Adrenal gland (tissue), 12 donors: ENCODE data around the gene RDX. TPM values are rescaled to one million over a fixed set of nuclear protein-coding genes. Genes with fewer than 3 reads are reported as not detected.
"Not testable (repeated sequence)": the region's sequence is repeated elsewhere in the genome, so short reads cannot be mapped to it uniquely, and the experiment has no call there.

Experiments used
- DNase-seq, 7 donors: peaks; one replicate each; pipeline ENCODE4 v3.0.0-alpha.2; 2019 to 2020
- H3K27ac ChIP-seq, 5 donors: fragments of 200-600 bp; sonication (generic) in 4 of 5; 1 replicate in 3 of 5; 2 replicates in 2 of 5; pipeline versions ENCODE4 v1.5.1 to v1.8.0; 2016 to 2020; ENCODE audit warnings: mild to moderate bottlenecking in 1 of 5
- H3K27me3 ChIP-seq: fragments of 200-600 bp; 2 replicates; pipeline ENCODE4 v1.8.0; 2021
- H3K36me3 ChIP-seq, 2 donors: fragments of 200-600 bp; replicated peaks in 1 of 2; 1 replicate in 1 of 2; 2 replicates in 1 of 2; pipeline versions ENCODE4 v1.5.1 to v1.8.0; 2018 to 2022
- H3K4me1 ChIP-seq, 2 donors: fragments of 200-600 bp; replicated peaks in 1 of 2; 1 replicate in 1 of 2; 2 replicates in 1 of 2; pipeline versions ENCODE4 v1.5.1 to v1.8.0; 2018 to 2021
- H3K4me3 ChIP-seq, 4 donors: fragments of 200-600 bp; sonication (generic) in 3 of 4; one replicate each; pipeline ENCODE4 v1.5.1; 2016 to 2018
- H3K9me3 ChIP-seq, 3 donors: fragments of 200-600 bp; sonication (generic) in 1 of 3; replicated peaks in 1 of 3; 1 replicate in 2 of 3; 2 replicates in 1 of 3; pipeline versions ENCODE4 v1.5.1 to v1.8.0; 2016 to 2021
- POLR2A ChIP-seq, 2 donors: fragments of 450-650 bp; IDR thresholded peaks; one replicate each; pipeline ENCODE4 v1.6.1; 2017; ENCODE audit warnings: antibody characterized with exemption in 2 of 2, mild to moderate bottlenecking in 2 of 2, moderate library complexity in 1 of 2
- WGBS, 4 donors: extraction: QIAGEN DNeasy Blood & Tissue Kit in 2 of 4; methylation state at CpG; one replicate each; pipeline versions ENCODE4 v1.1.5 to v1.1.7; 2013 to 2017; 5-methylcytosine and 5-hydroxymethylcytosine counted together
- intact Hi-C, 2 donors: fragments of 100-400 bp; cut with DNase I; formaldehyde crosslinking; loops; one replicate each; pipeline versions ENCODE4 v1.14.1 to v1.15.0; 2022 to 2023
- polyA plus RNA-seq, 3 donors: library from polyadenylated mRNA; stranded (reverse); fragments of 200-250 nt in 2 of 3; fragments of 350-450 nt in 1 of 3; fragmentation: Illumina TruSeq in 1 of 3; extraction: RNeasy Lipid Tissue Mini Kit (QIAGEN cat#74804) in 1 of 3; gene quantifications; one replicate each; pipeline ENCODE4 v1.2.3, GENCODE V29; 2013 to 2014
- total RNA-seq, 9 donors: library from RNA; depleted of rRNA in 4 of 9; stranded (reverse); fragments of >200 nt in 4 of 9; fragments of 120-200 nt in 1 of 9; fragmentation: NEBNext Ultra II Directional in 1 of 9; extraction: Animal tissue kit (Norgen Biotek cat#: 25700) in 1 of 9; gene quantifications; one replicate each; pipeline versions ENCODE4 v1.1.0 to v1.2.4, GENCODE V29; 2013 to 2023
- TF ChIP-seq, protein P1 (sequence below), 6 experiments: fragments of 450-650 bp in 4 of 6; fragments of 200-600 bp in 2 of 6; sonication (generic) in 1 of 6; IDR thresholded peaks; 1 replicate in 5 of 6; 2 replicates in 1 of 6; pipeline versions ENCODE4 v1.5.1 to v1.8.0; 2016 to 2021; ENCODE audit warnings: antibody characterized with exemption in 6 of 6, mild to moderate bottlenecking in 2 of 6, moderate library complexity in 1 of 6
- donor health status: healthy with polysubstance abuse.
- donor health status: Bipolar disorder and iron deficiency.
- donor health status: DM: yes; HTN: yes; CAD: no.
- donor health status: DM: no; HTN: no; CAD: no.
- donor health status: DM: no; HTN: no; CAD: no.
- donor health status: DM: yes; HTN: yes; CAD: no.

RDX gene
- total and polyA plus RNA-seq, 12 donors = 82.4 to 1,153 (median 588) TPM

DNA sequence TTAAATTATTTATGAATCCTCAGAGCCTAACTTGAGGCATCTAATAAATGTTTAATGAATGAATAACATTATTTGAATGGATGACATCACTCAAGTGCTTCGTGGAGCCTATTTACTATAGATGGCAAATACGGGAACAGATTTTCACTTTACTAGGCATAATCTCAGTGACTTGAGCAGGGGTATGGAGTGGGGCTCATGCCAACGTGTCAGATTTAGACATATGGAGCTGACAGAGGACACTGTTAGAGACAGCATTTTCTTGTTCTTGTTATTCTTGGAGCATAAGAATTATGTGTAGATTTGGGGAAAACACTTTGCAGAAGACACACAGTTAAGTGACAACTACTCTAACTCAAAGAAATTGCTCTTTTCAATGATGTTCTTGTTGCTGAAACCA, 78.5 kb downstream of the RDX start:
- H3K4me1 ChIP-seq = no peaks in the 10 kb centered on the region
- H3K9me3 ChIP-seq = no peaks in the 10 kb centered on the region
- H3K27me3 ChIP-seq = no peaks in the 10 kb centered on the region
- intact Hi-C loops = no loop called here
- no peaks in the 10 kb centered on the region for H3K36me3 ChIP-seq
- peak in 1 of 7 donors; percentile 47 for DNase-seq
- 73 to 79% (median 77%) methylated on average over 3 of the region's 3 CpGs for WGBS, 4 donors
- H3K4me3 ChIP-seq = no peak overlapping the region
- no peak overlapping the region for H3K27ac ChIP-seq
- TF ChIP-seq, protein P1, sequence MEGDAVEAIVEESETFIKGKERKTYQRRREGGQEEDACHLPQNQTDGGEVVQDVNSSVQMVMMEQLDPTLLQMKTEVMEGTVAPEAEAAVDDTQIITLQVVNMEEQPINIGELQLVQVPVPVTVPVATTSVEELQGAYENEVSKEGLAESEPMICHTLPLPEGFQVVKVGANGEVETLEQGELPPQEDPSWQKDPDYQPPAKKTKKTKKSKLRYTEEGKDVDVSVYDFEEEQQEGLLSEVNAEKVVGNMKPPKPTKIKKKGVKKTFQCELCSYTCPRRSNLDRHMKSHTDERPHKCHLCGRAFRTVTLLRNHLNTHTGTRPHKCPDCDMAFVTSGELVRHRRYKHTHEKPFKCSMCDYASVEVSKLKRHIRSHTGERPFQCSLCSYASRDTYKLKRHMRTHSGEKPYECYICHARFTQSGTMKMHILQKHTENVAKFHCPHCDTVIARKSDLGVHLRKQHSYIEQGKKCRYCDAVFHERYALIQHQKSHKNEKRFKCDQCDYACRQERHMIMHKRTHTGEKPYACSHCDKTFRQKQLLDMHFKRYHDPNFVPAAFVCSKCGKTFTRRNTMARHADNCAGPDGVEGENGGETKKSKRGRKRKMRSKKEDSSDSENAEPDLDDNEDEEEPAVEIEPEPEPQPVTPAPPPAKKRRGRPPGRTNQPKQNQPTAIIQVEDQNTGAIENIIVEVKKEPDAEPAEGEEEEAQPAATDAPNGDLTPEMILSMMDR (IDR thresholded peaks at IDR 0.05) = no peak
- TF ChIP-seq POLR2A (IDR thresholded peaks at IDR 0.05) = no peak

DNA sequence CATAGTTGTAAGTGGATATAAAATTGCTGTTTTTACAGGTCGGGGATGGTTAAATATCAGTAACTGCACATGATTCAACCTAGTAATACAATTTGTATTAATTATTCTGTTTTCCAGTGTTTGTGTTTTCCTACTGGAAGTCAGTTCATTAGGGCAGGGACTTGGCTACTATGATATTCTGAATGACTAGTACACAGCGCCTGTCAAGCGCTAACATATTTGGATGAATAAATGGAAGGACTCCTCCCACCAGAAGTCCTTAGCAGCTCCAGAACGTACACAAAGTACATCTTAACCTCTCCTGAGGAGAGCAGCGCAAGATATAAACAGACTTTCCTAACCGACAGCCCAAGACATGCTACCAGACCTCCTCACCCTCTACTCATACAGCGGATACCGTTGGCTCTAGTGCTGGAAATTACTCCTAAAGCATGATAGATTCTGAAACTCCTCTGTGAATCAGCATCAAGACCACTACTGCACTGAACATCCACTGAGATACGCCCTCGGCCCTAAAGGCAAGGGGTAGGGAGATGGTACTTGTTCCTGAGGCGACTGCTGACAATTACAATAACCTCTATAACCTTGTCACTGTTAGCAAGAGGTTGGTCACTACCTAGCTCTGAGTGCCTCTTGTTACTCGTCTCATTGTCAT, 79.1 kb downstream of the RDX start:
- TF ChIP-seq, protein P1 (IDR thresholded peaks at IDR 0.05) = no peak
- TF ChIP-seq POLR2A (IDR thresholded peaks at IDR 0.05) = no peak
- H3K9me3 ChIP-seq = no peaks in the 10 kb centered on the region
- no peaks in the 10 kb centered on the region for H3K27me3 ChIP-seq
- intact Hi-C loops = no loop called here
- no peak overlapping the region for H3K27ac ChIP-seq
- 87 to 91% (median 89%) methylated on average over 12 of the region's 12 CpGs for WGBS, 4 donors
- H3K4me1 ChIP-seq = no peaks in the 10 kb centered on the region
- no peaks in the 10 kb centered on the region for H3K36me3 ChIP-seq
- H3K4me3 ChIP-seq = no peak overlapping the region
- DNase-seq = no peak

DNA sequence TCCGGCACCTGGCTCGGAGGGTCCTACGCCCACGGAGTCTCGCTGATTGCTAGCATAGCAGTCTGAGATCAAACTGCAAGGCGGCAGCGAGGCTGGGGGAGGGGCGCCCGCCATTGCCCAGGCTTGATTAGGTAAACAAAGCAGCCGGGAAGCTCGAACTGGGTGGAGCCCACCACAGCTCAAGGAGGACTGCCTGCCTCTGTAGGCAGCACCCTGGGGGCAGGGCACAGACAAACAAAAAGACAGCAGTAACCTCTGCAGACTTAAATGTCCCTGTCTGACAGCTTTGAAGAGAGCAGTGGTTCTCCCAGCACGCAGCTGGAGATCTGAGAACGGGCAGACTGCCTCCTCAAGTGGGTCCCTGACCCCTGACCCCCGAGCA, 87.1 kb downstream of the RDX start:
- not testable (repeated sequence) for H3K27me3 ChIP-seq, H3K4me1 ChIP-seq, H3K36me3 ChIP-seq, H3K9me3 ChIP-seq
- intact Hi-C loops = loop anchor here in 1 of 2 donors (10.0 kb wide), 2 partner anchors 75 to 165 kb away; no protein-coding TSS in a partner anchor
- WGBS, 4 donors = 32 to 36% methylated on average over 7 of the region's 14 CpGs; no CpG with 5 or more reads in 2 of the 4 donors
- H3K4me3 ChIP-seq = peak overlapping the region in 1 of 4 donors; percentile 34
- DNase-seq = peak in 1 of 7 donors; percentile 22
- peak overlapping the region in 1 of 5 donors; percentile 52 for H3K27ac ChIP-seq

DNA sequence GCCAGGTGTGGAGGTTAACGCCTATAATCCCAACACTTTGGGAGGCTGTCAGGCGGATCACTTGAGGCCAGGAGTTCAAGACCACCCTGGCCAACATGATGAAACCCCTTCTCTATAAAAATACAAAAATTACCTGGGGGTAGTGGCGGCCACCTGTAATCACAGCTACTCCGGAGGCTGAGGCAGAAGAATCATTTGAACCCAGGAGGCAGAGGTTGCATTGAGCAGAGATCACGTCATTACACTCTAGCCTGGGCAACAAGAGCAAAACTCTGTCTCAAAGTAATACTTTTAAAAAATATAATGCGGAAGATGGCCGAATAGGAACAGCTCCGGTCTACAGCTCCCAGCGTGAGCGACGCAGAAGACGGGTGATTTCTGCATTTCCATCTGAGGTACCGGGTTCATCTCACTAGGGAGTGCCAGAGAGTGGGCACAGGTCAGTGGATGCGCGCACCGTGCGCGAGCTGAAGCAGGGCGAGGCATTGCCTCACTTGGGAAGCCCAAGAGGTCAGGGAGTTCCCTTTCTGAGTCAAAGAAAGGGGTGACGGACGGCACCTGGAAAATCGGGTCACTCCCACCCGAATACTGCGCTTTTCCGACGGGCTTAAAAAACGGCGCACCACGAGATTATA, 87.6 kb downstream of the RDX start:
- not testable (repeated sequence) for H3K9me3 ChIP-seq, H3K4me1 ChIP-seq, H3K27me3 ChIP-seq, H3K36me3 ChIP-seq
- H3K27ac ChIP-seq = peak overlapping the region in 1 of 5 donors; percentile 52
- TF ChIP-seq, protein P1 (IDR thresholded peaks at IDR 0.05) = peak in 1 of 6 experiments; percentile 12
- DNase-seq = peak in 3 of 7 donors; percentile 17 to 64 (median 57)
- WGBS, 4 donors = 49 to 84% (median 58%) methylated on average over 19 to 27 of the region's 29 CpGs
- intact Hi-C loops = loop anchor here in 1 of 2 donors (10.0 kb wide), 2 partner anchors 76 to 166 kb away; no protein-coding TSS in a partner anchor
- H3K4me3 ChIP-seq = peak overlapping the region in 1 of 4 donors; percentile 34
